Peyer's patch (tissue), 4 donors: ENCODE measurements around the gene PHYH.

Experiments used
- POLR2A ChIP-seq, 2 donors: fragments of 450-650 bp; IDR thresholded peaks; one replicate each; pipeline ENCODE4 v1.5.1; 2017; ENCODE audit warnings: antibody characterized with exemption in 2 of 2, mild to moderate bottlenecking in 2 of 2, moderate library complexity in 2 of 2
- TF ChIP-seq, protein P1 (sequence below), 6 experiments: fragments of 450-650 bp in 4 of 6; fragments of 200-600 bp in 2 of 6; sonication (generic) in 1 of 6; IDR thresholded peaks; one replicate each; pipeline ENCODE4 v1.5.1; 2017 to 2019; ENCODE audit warnings: antibody characterized with exemption in 6 of 6, mild to moderate bottlenecking in 3 of 6, moderate library complexity in 1 of 6

- TF ChIP-seq, protein P1, sequence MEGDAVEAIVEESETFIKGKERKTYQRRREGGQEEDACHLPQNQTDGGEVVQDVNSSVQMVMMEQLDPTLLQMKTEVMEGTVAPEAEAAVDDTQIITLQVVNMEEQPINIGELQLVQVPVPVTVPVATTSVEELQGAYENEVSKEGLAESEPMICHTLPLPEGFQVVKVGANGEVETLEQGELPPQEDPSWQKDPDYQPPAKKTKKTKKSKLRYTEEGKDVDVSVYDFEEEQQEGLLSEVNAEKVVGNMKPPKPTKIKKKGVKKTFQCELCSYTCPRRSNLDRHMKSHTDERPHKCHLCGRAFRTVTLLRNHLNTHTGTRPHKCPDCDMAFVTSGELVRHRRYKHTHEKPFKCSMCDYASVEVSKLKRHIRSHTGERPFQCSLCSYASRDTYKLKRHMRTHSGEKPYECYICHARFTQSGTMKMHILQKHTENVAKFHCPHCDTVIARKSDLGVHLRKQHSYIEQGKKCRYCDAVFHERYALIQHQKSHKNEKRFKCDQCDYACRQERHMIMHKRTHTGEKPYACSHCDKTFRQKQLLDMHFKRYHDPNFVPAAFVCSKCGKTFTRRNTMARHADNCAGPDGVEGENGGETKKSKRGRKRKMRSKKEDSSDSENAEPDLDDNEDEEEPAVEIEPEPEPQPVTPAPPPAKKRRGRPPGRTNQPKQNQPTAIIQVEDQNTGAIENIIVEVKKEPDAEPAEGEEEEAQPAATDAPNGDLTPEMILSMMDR (IDR thresholded peaks at IDR 0.05): no peak
- TF ChIP-seq POLR2A (IDR thresholded peaks at IDR 0.05): no peak
Measured at GRCh38 chr10:13346283-13347042, 46.6 kb upstream of the PHYH start.
